Activated effector memory CD4-positive, alpha-beta T cell treated with anti-CD3 and anti-CD28 coated beads, Interleukin-2, amount 50 U/mL, for 16 hours (primary cell): ENCODE data around the gene TNS2.
"Not testable (repeated sequence)": the region's sequence is repeated elsewhere in the genome, so short reads cannot be mapped to it uniquely, and the experiment has no call there.

Source experiments
- DNase-seq: peaks from one replicate; pipeline ENCODE4 v3.0.0-alpha.2; 2020

Gene TNS2

GRCh38 chr12:53069621-53070410 is 20.0 kb downstream of the TNS2 start:
- peak; percentile 48 for DNase-seq

DNA sequence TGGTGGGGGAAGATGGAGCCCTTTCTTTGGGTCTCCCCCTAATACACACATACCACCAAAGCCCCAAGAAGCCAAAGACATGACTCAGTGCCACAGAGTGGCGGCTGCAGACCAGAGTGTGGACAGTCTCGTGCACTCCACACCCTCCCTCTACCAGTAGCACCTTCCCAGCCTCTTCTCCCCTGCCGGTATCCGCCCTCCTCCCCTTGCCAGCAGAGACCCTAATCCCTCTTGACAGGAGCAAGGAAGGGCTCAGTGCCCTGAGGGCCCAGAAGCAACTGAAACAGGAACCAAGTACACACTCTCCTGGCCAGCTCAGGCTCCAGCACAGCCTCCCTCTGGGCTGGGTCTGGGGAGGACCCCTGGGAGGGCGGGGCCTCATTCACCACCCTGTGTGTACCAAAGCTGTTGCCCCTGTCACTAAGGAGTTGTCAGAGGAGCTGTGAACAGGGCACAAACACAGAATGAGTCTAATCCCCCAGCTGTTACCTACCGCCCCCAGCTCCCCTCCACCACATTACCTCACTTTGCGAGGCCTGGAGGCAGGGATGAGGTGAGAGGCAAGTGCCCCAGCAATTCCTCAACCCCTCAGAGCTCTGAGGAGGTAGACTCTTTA is 21.1 kb downstream of the TNS2 start:
- DNase-seq = peak; percentile 53

DNA sequence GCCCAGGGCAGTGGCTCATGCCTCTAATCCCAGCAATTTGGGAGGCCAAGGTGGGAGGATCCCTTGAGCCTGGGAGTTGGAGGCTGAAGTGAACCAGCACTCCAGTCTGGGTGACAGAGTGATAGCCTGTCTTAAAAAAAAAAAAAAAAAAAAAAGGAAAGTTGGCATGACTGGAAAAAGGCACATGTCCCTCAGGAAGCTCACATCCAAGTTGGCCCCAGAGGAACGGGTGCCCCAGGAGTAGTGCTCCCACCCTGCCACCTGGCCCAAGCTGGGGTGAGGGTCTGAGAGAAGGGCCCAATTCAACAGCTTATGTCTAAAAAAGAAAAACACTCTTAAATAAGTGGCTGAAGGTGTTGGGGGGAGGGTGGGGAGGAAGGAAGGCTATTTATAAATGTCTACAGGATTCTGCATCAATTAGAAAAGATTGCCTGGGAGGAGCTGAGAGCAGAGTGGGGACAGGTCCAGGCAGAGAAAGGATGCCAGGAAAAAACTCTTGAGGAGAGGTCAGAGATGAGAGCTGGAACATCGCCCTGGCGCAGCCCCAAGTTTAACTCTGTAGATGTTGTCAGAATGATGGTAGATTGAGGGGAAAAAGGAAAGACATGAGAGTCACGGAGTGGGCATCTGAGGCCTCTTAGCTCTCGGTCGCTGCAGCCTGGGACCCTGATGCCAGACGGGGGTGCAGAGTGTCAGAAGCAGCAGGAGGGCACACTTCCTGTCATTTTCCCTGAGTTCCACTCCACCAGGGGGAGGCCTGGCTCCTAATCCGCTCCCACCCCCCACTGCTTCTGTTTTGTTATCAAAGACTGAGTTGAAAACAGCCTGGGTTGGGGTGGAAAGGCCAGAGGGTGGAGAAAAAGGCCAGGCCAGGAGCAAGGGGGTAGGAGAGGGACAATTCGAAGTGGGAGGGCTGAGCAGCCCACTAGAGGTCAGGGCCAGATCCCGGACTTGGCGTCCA is 22.0 kb downstream of the TNS2 start:
- peak; percentile 36 for DNase-seq

DNA sequence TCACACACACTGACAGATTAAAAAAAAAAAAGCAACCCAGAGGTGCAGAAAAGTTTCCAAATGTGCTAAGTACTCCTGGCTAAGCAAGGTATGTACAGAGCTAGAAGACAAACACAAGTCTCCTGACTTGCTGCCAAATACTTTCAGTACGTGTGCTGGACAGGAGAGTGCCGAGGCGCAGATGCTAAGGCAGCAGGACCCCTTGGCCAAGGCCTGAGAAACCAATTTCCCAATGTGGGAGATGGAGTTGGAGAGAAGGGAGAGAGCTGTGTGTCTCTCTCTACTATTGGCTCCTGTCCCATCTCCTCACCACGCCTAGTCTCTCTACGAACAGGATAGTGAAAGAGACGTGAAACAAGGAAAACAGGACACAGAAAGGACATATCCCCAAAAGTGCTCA is 24.0 kb downstream of the TNS2 start:
- DNase-seq = peak; percentile 22

DNA sequence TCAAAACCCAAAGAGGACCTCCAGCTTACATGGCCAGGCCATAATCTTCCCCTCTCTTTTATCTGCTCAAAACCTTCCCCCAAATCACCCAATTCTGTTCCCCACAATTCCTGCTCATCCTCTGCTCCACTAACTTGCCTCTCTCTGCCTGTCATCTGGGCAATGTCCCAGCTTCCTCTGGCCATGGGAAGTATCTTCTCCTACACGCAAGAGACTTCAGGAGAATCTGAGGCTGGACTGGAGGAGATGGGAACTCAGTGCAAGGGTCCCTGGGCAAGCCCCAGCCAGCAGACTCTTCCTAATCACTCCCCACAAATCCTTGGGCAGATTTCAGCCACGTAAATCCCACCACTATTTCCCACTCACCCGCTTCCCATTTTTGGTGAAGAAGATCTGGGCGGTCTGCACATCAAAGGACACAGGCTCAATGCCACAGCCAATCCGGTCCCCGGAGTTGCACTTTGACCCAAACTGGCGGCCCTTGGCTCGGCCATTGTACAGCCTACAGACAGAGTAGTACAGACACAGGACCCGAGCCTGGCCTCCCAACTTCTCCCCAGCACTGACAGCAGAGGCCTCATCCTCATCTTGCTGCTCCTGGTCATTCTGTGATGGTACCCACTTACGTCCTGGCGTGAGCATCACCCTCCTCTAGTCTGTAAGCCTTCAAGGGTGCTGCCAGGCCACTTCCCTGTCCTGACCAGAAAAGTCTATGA is 24.6 kb downstream of the TNS2 start:
- DNase-seq = peak; percentile 45

DNA sequence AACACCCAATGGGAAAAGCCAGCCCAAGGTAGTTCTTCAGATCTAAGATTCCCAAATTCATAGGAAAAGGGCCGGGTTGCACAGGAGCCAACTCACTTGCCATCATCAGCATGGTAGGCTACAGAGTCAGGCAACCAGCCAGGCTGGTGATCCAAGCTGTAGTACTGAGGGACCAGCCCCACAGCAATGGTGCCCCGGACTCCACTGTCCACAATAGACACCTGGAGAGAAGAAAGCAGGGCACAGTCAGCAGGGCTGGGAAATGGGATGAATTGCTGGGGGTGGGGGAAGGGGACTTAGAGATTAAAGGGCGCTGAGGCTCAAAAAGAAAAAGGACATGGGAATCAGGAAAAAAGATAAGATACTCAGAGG is 25.1 kb downstream of the TNS2 start:
- DNase-seq = peak; percentile 30

- peak; percentile 25 for DNase-seq
These were observed 26.6 kb downstream of the TNS2 start for GRCh38 chr12:53076461-53076860.

DNA sequence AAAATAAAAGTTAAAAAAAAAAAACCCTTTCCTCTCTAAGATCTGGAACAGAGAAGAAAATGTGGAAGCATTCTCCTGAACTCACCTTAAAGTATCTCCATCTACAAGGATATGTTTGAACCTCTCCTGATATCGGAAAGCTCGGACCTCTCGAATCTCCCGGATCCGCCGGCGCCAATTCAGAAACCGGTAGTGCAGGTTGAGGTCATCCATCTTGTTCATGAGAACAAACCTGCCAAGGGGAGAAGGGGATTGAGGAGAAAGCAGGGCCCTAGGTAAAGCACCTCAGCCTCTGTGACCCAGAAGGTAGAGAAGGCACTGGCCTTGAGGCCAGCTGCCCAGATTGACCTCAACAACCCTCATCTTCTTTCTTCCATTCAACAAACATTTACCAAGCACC is 27.2 kb downstream of the TNS2 start:
- no peak for DNase-seq

GRCh38 chr12:53078425-53079225 is 28.8 kb downstream of the TNS2 start:
- no peak for DNase-seq

DNA sequence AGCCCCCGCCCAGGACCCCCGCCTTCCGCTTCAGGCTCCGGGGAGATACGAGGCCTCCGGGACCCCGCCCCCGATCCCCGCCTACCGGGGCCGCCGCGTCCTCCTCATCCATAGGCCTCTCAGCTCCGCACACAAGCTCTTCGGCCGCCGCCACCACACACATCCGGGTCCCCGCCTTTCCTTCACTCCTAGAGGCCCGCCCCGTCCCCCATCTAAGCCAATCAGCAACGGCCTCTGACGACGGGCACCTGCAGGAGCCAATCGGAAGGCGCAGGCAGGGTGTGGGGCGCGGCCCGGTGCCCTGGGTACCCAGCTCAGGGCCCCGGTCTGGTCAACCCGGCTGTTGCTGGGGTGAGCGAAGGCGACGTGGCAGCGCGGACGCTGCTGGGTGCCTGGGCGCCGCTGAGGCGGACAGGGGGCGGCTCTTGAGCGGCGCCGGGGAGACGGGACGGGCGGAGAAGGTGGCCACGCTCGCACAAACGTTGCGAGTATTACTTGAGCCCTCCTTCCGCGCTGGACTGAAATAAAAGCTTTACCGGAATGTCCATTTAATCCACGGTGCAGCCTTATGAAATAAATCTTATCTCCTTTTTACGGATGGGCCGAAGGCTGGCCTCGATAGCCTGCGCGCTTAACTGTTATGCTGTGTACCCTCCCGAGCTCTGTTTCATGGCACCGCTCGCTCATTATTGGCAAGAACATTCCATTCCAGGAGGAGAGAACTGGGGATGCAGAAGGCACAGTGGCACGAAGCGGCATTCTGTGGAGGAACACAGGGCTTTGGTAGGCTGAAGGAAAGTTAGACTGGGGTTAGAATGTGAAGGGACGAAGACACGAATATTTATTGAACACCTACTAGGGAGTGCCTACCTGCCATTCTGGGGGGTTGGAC is 29.6 kb downstream of the TNS2 start, which contains the start of gene SPRYD3:
Gene SPRYD3 (minus strand): TSS at position 165 of the 892 bp plus-strand sequence. CDS start 57 bp downstream, at position 108.
- peak; percentile 98 for DNase-seq

DNA sequence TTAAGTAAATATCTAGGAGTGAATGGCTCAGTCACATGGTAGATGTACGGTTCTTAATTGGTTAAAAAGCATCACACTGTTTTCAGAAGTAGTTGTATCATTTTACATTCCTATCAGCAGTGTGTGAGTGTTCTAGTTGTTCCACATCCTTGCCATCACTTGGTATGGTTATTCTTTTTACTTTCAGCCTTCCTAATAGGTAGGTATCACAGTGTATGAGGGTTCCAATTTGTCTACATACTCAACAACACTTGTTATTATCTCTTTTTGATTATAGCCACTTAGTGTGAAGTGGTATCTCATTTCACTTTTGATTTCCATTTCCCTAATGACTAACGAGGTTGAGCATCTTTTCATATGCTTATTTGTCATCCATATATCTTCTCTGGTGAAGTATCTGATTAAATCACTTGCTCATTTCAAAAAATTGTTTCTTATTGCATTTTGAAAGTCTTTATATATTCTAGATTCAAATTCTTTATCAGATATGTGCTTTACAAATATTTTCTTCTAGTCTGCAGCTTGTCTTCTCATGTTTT is 32.8 kb downstream of the TNS2 start:
- DNase-seq = no peak

- DNase-seq = no peak
These were observed 36.5 kb downstream of the TNS2 start for GRCh38 chr12:53086361-53086760.

DNA sequence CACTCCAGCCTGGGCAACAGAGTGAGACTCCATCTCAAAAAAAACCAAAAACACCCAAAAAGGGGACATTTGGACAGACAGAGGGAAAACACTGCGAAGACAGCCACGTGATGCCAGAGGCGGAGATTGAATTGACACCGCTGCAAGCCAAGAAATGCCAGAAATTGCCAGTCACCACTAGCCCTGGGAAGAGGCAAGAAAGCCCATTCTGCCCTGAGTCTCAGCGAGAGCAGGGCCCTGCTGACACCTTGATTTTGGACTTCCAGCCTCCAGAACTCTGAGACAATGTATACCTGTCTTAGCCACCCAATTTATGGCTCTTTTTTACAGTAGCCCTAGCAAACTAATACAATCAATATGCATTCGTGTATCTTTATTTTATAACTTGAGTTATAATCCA is 40.2 kb downstream of the TNS2 start:
- no peak for DNase-seq

GRCh38 chr12:53090554-53090953 is 40.7 kb downstream of the TNS2 start:
- DNase-seq = no peak

GRCh38 chr12:53091756-53092155 is 41.9 kb downstream of the TNS2 start:
- DNase-seq = no peak

- no peak for DNase-seq
These were observed 44.0 kb downstream of the TNS2 start for GRCh38 chr12:53093777-53094393.

- DNase-seq = no peak
These were observed 44.5 kb downstream of the TNS2 start for GRCh38 chr12:53094394-53094787.

DNA sequence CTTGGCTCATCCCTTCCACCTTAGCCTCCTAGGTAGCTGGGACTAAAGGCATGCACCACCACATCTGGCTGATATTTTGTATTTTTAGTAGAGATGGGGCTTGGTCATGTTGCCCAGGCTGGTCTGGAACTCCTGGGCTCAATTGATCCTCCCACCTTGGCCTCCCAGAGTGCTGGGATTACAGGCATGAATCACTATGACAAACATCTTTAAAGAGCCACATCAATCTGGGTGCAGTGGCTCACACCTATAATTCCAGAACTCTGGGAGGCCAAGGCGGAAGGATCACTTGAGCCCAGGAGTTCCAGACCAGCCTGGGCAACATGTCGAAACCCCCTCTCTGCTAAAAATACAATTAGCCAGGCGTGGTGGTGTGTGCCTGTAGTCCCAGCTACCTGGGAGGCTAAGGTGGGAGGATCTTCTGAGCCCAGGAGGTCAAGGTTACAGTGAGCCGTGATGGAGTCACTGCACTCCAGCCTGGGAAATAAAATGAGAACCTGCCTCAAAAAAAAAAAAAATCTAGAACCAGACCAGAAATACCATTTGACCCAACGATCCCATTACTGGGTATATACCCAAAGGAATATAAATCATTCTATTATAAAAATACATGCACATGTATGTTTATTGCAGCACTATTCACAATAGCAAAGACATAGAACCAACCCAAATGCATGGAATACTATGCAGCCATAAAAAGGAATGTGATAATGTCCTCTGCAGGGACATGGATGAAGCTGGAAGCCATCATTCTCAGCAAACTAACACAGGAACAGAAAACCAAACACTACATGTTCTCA is 45.1 kb downstream of the TNS2 start:
- DNase-seq = peak; percentile 24

GRCh38 chr12:53095596-53095895 is 45.7 kb downstream of the TNS2 start:
- not testable (repeated sequence) for DNase-seq
